Measurements from ENCODE around the gene ADAMTS2.

The ADAMTS2 gene

GRCh38 chr5:179308563-179309382 is 36.5 kb downstream of the ADAMTS2 start:
- H3K4me1 ChIP-seq (ENCODE audit: control extremely low read depth in 1 of 4, control insufficient read depth in 4 of 4, insufficient read depth in 4 of 4, low read length in 3 of 4): no peaks in the 10 kb centered on the region
- ChIA-PET POLR2A (no interaction called here), CTCF (no interaction called here)
- no peak overlapping the region for H3K4me3 ChIP-seq (ENCODE audit: control insufficient read depth in 1 of 7, extremely low read depth in 1 of 7, insufficient read depth in 4 of 7, low read depth in 2 of 7, low read length in 6 of 7)
- WGBS (ENCODE audit: insufficient coverage): 97% methylated on average over 10 of the region's 13 CpGs
- no peaks in the 10 kb centered on the region for H3K36me3 ChIP-seq (ENCODE audit: control insufficient read depth in 4 of 4, insufficient read depth in 4 of 4, low read length in 3 of 4)
- no peaks in the 10 kb centered on the region for H3K27me3 ChIP-seq (replicated peaks in 2 of 5; ENCODE audit: control insufficient read depth in 4 of 5, insufficient read depth in 5 of 5, low read length in 4 of 5)
- peaks cover 0 to 19% (median 7%) of the 10 kb centered on the region in 5 experiments for H3K9me3 ChIP-seq (ENCODE audit: control extremely low read depth in 1 of 5, control insufficient read depth in 4 of 5, insufficient read depth in 2 of 5, low read depth in 1 of 5, low read length in 4 of 5)
- no peak overlapping the region for H3K27ac ChIP-seq (ENCODE audit: insufficient read depth in 1 of 2, low read depth in 1 of 2, low read length in 2 of 2, poor library complexity in 1 of 2, severe bottlenecking in 2 of 2)
- no peak for DNase-seq

- peaks cover 0 to 2% (median 0%) of the 10 kb centered on the region in 5 experiments for H3K27me3 ChIP-seq (replicated peaks in 2 of 5; ENCODE audit: control insufficient read depth in 4 of 5, insufficient read depth in 5 of 5, low read length in 4 of 5)
- peaks cover 0 to 24% (median 7%) of the 10 kb centered on the region in 5 experiments for H3K9me3 ChIP-seq (ENCODE audit: control extremely low read depth in 1 of 5, control insufficient read depth in 4 of 5, insufficient read depth in 2 of 5, low read depth in 1 of 5, low read length in 4 of 5)
- POLR2A ChIA-PET: interaction anchor here (0.6 kb wide), 1 partner anchor 10 kb away, joined by 3 read pairs; no protein-coding TSS in a partner anchor
- H3K27ac ChIP-seq (ENCODE audit: insufficient read depth in 1 of 2, low read depth in 1 of 2, low read length in 2 of 2, poor library complexity in 1 of 2, severe bottlenecking in 2 of 2): no peak overlapping the region
- no peak for DNase-seq
- CTCF ChIA-PET: no interaction called here
- no peaks in the 10 kb centered on the region for H3K4me1 ChIP-seq (ENCODE audit: control extremely low read depth in 1 of 4, control insufficient read depth in 4 of 4, insufficient read depth in 4 of 4, low read length in 3 of 4)
- H3K36me3 ChIP-seq (ENCODE audit: control insufficient read depth in 4 of 4, insufficient read depth in 4 of 4, low read length in 3 of 4): no peaks in the 10 kb centered on the region
- H3K4me3 ChIP-seq (ENCODE audit: control insufficient read depth in 1 of 7, extremely low read depth in 1 of 7, insufficient read depth in 4 of 7, low read depth in 2 of 7, low read length in 6 of 7): no peak overlapping the region
- 93% methylated on average over 24 of the region's 24 CpGs for WGBS (ENCODE audit: insufficient coverage)
Observed at GRCh38 chr5:179307931-179308471, 37.3 kb downstream of the ADAMTS2 start.

GRCh38 chr5:179307013-179307800 is 38.1 kb downstream of the ADAMTS2 start:
- H3K27ac ChIP-seq (ENCODE audit: insufficient read depth in 1 of 2, low read depth in 1 of 2, low read length in 2 of 2, poor library complexity in 1 of 2, severe bottlenecking in 2 of 2): no peak overlapping the region
- H3K27me3 ChIP-seq (replicated peaks in 2 of 5; ENCODE audit: control insufficient read depth in 4 of 5, insufficient read depth in 5 of 5, low read length in 4 of 5): peaks cover 0 to 4% (median 0%) of the 10 kb centered on the region in 5 experiments
- 95% methylated on average over 25 of the region's 29 CpGs for WGBS (ENCODE audit: insufficient coverage)
- DNase-seq: no peak
- ChIA-PET POLR2A (no interaction called here), CTCF (no interaction called here)
- peaks cover 0 to 21% (median 7%) of the 10 kb centered on the region in 5 experiments for H3K9me3 ChIP-seq (ENCODE audit: control extremely low read depth in 1 of 5, control insufficient read depth in 4 of 5, insufficient read depth in 2 of 5, low read depth in 1 of 5, low read length in 4 of 5)
- H3K4me1 ChIP-seq (ENCODE audit: control extremely low read depth in 1 of 4, control insufficient read depth in 4 of 4, insufficient read depth in 4 of 4, low read length in 3 of 4): no peaks in the 10 kb centered on the region
- no peak overlapping the region for H3K4me3 ChIP-seq (ENCODE audit: control insufficient read depth in 1 of 7, extremely low read depth in 1 of 7, insufficient read depth in 4 of 7, low read depth in 2 of 7, low read length in 6 of 7)
- H3K36me3 ChIP-seq (ENCODE audit: control insufficient read depth in 4 of 4, insufficient read depth in 4 of 4, low read length in 3 of 4): no peaks in the 10 kb centered on the region

- CTCF ChIA-PET: no interaction called here
- H3K36me3 ChIP-seq (ENCODE audit: control insufficient read depth in 4 of 4, insufficient read depth in 4 of 4, low read length in 3 of 4): no peaks in the 10 kb centered on the region
- H3K27me3 ChIP-seq (replicated peaks in 2 of 5; ENCODE audit: control insufficient read depth in 4 of 5, insufficient read depth in 5 of 5, low read length in 4 of 5): peaks cover 0 to 4% (median 0%) of the 10 kb centered on the region in 5 experiments
- H3K27ac ChIP-seq (ENCODE audit: insufficient read depth in 1 of 2, low read depth in 1 of 2, low read length in 2 of 2, poor library complexity in 1 of 2, severe bottlenecking in 2 of 2): no peak overlapping the region
- POLR2A ChIA-PET: no interaction called here
- DNase-seq: no peak
- 83% methylated on average over 6 of the region's 7 CpGs for WGBS (ENCODE audit: insufficient coverage)
- H3K9me3 ChIP-seq (ENCODE audit: control extremely low read depth in 1 of 5, control insufficient read depth in 4 of 5, insufficient read depth in 2 of 5, low read depth in 1 of 5, low read length in 4 of 5): peaks cover 0 to 21% (median 7%) of the 10 kb centered on the region in 5 experiments
- no peaks in the 10 kb centered on the region for H3K4me1 ChIP-seq (ENCODE audit: control extremely low read depth in 1 of 4, control insufficient read depth in 4 of 4, insufficient read depth in 4 of 4, low read length in 3 of 4)
- H3K4me3 ChIP-seq (ENCODE audit: control insufficient read depth in 1 of 7, extremely low read depth in 1 of 7, insufficient read depth in 4 of 7, low read depth in 2 of 7, low read length in 6 of 7): no peak overlapping the region
Observed at GRCh38 chr5:179306191-179307012, 38.9 kb downstream of the ADAMTS2 start.

GRCh38 chr5:179304871-179305270 is 40.4 kb downstream of the ADAMTS2 start:
- H3K27me3 ChIP-seq (replicated peaks in 2 of 5; ENCODE audit: control insufficient read depth in 4 of 5, insufficient read depth in 5 of 5, low read length in 4 of 5): peaks cover 0 to 4% (median 0%) of the 10 kb centered on the region in 5 experiments
- no peak overlapping the region for H3K4me3 ChIP-seq (ENCODE audit: control insufficient read depth in 1 of 7, extremely low read depth in 1 of 7, insufficient read depth in 4 of 7, low read depth in 2 of 7, low read length in 6 of 7)
- H3K9me3 ChIP-seq (ENCODE audit: control extremely low read depth in 1 of 5, control insufficient read depth in 4 of 5, insufficient read depth in 2 of 5, low read depth in 1 of 5, low read length in 4 of 5): peaks cover 0 to 21% (median 7%) of the 10 kb centered on the region in 5 experiments
- H3K36me3 ChIP-seq (ENCODE audit: control insufficient read depth in 4 of 4, insufficient read depth in 4 of 4, low read length in 3 of 4): no peaks in the 10 kb centered on the region
- ChIA-PET POLR2A (no interaction called here), CTCF (no interaction called here)
- no peak overlapping the region for H3K27ac ChIP-seq (ENCODE audit: insufficient read depth in 1 of 2, low read depth in 1 of 2, low read length in 2 of 2, poor library complexity in 1 of 2, severe bottlenecking in 2 of 2)
- no peak for DNase-seq
- WGBS (ENCODE audit: insufficient coverage): no CpG with 5 or more reads among the region's 1 CpG
- H3K4me1 ChIP-seq (ENCODE audit: control extremely low read depth in 1 of 4, control insufficient read depth in 4 of 4, insufficient read depth in 4 of 4, low read length in 3 of 4): no peaks in the 10 kb centered on the region

GRCh38 chr5:179304466-179304865 is 40.8 kb downstream of the ADAMTS2 start:
- H3K4me1 ChIP-seq (ENCODE audit: control extremely low read depth in 1 of 4, control insufficient read depth in 4 of 4, insufficient read depth in 4 of 4, low read length in 3 of 4): no peaks in the 10 kb centered on the region
- peaks cover 0 to 4% (median 0%) of the 10 kb centered on the region in 5 experiments for H3K27me3 ChIP-seq (replicated peaks in 2 of 5; ENCODE audit: control insufficient read depth in 4 of 5, insufficient read depth in 5 of 5, low read length in 4 of 5)
- H3K9me3 ChIP-seq (ENCODE audit: control extremely low read depth in 1 of 5, control insufficient read depth in 4 of 5, insufficient read depth in 2 of 5, low read depth in 1 of 5, low read length in 4 of 5): peaks cover 0 to 23% (median 7%) of the 10 kb centered on the region in 5 experiments
- ChIA-PET CTCF (no interaction called here), POLR2A (no interaction called here)
- H3K4me3 ChIP-seq (ENCODE audit: control insufficient read depth in 1 of 7, extremely low read depth in 1 of 7, insufficient read depth in 4 of 7, low read depth in 2 of 7, low read length in 6 of 7): no peak overlapping the region
- no peak overlapping the region for H3K27ac ChIP-seq (ENCODE audit: insufficient read depth in 1 of 2, low read depth in 1 of 2, low read length in 2 of 2, poor library complexity in 1 of 2, severe bottlenecking in 2 of 2)
- WGBS (ENCODE audit: insufficient coverage): no CpG with 5 or more reads among the region's 5 CpGs
- H3K36me3 ChIP-seq (ENCODE audit: control insufficient read depth in 4 of 4, insufficient read depth in 4 of 4, low read length in 3 of 4): no peaks in the 10 kb centered on the region
- no peak for DNase-seq

Measured in common myeloid progenitor, CD34-positive (primary cell).